Smooth muscle cell (in vitro differentiated cells): ENCODE measurements around the gene SOHLH1. TPM values are rescaled to one million over a fixed set of nuclear protein-coding genes. Genes with fewer than 3 reads are reported as not detected.

Source experiments
- DNase-seq: peaks from one replicate; lab custom pipeline; 2025; ENCODE audit not compliant: unreplicated experiment; lab: John Stamatoyannopoulos, UW
- H2AFZ ChIP-seq: fragments of 200-600 bp; sonication (generic); 2 replicates; pipeline ENCODE4 v1.6.0; 2016; ENCODE audit warnings: antibody characterized with exemption, low read depth, mild to moderate bottlenecking
- H3F3A ChIP-seq: fragments of 200-600 bp; sonication (generic); 2 replicates; pipeline ENCODE4 v1.6.0; 2017; ENCODE audit warnings: antibody characterized with exemption, low read depth
- H3K27ac ChIP-seq: fragments of 200-600 bp; sonication (generic); 2 replicates; pipeline ENCODE4 v1.5.1; 2016; ENCODE audit warnings: low read depth, mild to moderate bottlenecking
- H3K27me3 ChIP-seq: fragments of 200-600 bp; sonication (generic); 2 replicates; pipeline ENCODE4 v1.6.1; 2016; ENCODE audit warnings: low read depth, mild to moderate bottlenecking
- H3K36me3 ChIP-seq: fragments of 200-600 bp; sonication (generic); 2 replicates; pipeline ENCODE4 v1.5.1; 2016; ENCODE audit warnings: low read depth
- H3K4me1 ChIP-seq: fragments of 200-600 bp; sonication (generic); 2 replicates; pipeline ENCODE4 v1.5.1; 2016; ENCODE audit warnings: low read depth
- H3K4me2 ChIP-seq: fragments of 200-600 bp; sonication (generic); 2 replicates; pipeline ENCODE4 v1.6.0; 2016; ENCODE audit warnings: mild to moderate bottlenecking
- H3K4me3 ChIP-seq: fragments of 200-600 bp; sonication (generic); 2 replicates; pipeline ENCODE4 v1.5.1; 2016; ENCODE audit warnings: mild to moderate bottlenecking
- H3K79me2 ChIP-seq: fragments of 200-600 bp; sonication (generic); 2 replicates; pipeline ENCODE4 v1.6.0; 2016; ENCODE audit warnings: low read depth, mild to moderate bottlenecking
- H3K9ac ChIP-seq: fragments of 200-600 bp; sonication (generic); 2 replicates; pipeline ENCODE4 v1.6.0; 2016; ENCODE audit warnings: low read depth
- H3K9me3 ChIP-seq: fragments of 200-600 bp; sonication (generic); replicated peaks from 2 replicates; pipeline ENCODE4 v1.5.1; 2016; ENCODE audit warnings: low read depth
- H4K20me1 ChIP-seq: fragments of 200-600 bp; sonication (generic); 2 replicates; pipeline ENCODE4 v1.6.0; 2016; ENCODE audit warnings: low read depth
- CTCF ChIP-seq: fragments of 200-600 bp; sonication (generic); IDR thresholded peaks from 2 replicates; pipeline ENCODE4 v1.5.1; 2017; ENCODE audit warnings: borderline replicate concordance, mild to moderate bottlenecking, antibody characterized with exemption; ENCODE audit not compliant: insufficient read depth, poor library complexity, severe bottlenecking
- WGBS: methylation state at CpG from one replicate; pipeline ENCODE4 v1.1.7; 2016; ENCODE audit warnings: low lambda C conversion rate; 5-methylcytosine and 5-hydroxymethylcytosine counted together
- polyA plus RNA-seq: library from polyadenylated mRNA; unstranded; fragments of >200 nt; fragmentation: Nextera tagmentation; extraction: Ambion mirVana; gene quantifications from 2 replicates; pipeline ENCODE4 v1.2.1, GENCODE V29; 2016
- total RNA-seq: library from RNA; depleted of rRNA; stranded (reverse); fragments of >200 nt; gene quantifications from 2 replicates; pipeline ENCODE4 v1.2.3, GENCODE V29; 2014

The SOHLH1 gene
- total and polyA plus RNA-seq, 2 experiments from 2014 or later: not detected

- 53% methylated on average over 22 of the region's 23 CpGs for whole genome bisulfite sequencing
- no peaks in the 10 kb centered on the region for H3K4me1 ChIP-seq
- no peaks in the 10 kb centered on the region for H4K20me1 ChIP-seq
- H3K27me3 ChIP-seq: peaks cover 54% of the 10 kb centered on the region
- H3K9ac ChIP-seq: no peak overlapping the region
- no peaks in the 10 kb centered on the region for H3K9me3 ChIP-seq
- no peak overlapping the region for H3K27ac ChIP-seq
- H3K4me2 ChIP-seq: no peak overlapping the region
- no peak for TF ChIP-seq CTCF
- no peaks in the 10 kb centered on the region for H3K36me3 ChIP-seq
- no peak for DNase-seq
- no peak overlapping the region for H2AFZ ChIP-seq
- no peaks in the 10 kb centered on the region for H3K79me2 ChIP-seq
- no peak overlapping the region for H3K4me3 ChIP-seq
- H3F3A ChIP-seq: no peaks in the 10 kb centered on the region
Measured at GRCh38 chr9:135715056-135715595, 15.8 kb upstream of the SOHLH1 start.

DNA sequence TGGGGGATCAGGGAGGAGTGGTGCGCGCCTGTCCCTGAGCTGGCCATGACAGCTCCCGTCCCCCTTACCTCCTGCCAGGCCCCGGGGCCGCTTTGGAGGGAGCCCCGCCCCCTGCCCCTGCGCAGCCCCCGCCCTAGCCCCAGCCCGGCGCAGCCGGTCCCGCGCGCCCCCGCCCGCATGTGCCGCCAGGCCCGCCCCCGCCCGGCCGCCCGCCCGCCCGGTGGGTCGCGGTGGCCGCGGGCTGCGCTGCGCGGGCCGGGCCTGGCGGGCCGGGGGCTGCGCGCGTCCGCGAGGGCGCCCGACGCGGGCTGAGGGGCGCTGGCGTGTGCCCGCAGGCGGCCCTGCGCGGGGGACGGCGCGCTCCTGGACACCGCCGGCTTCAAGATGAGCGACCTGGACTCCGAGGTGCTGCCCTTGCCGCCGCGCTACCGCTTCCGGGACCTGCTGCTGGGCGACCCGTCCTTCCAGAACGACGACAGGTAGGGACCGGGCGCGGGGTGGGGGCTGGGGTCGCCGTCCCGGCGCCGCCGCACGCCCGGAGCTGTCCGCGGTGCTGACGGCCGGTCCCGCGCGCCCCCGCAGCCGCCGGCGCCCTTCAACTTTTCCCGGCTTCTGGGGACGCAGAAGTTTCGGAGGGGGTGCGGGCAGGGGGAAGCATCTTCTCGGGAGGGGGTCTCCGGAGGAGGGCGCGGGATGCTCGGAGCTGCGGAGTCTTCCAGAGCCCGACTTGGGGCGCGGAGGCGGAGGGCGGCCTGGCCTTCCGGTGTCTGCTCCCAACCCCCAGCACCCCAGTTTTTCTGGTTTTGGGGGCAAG is 15.2 kb upstream of the SOHLH1 start:
- Histone ChIP-seq H3K27ac (no peak overlapping the region), H3K36me3 (no peaks in the 10 kb centered on the region), H3K4me2 (peak overlapping the region; percentile 80), H3K79me2 (no peaks in the 10 kb centered on the region), H3F3A (no peaks in the 10 kb centered on the region), H3K9me3 (no peaks in the 10 kb centered on the region), H3K27me3 (peaks cover 54% of the 10 kb centered on the region), H3K4me1 (no peaks in the 10 kb centered on the region), H2AFZ (no peak overlapping the region), H3K9ac (no peak overlapping the region), H4K20me1 (no peaks in the 10 kb centered on the region), H3K4me3 (no peak overlapping the region)
- no peak for TF ChIP-seq CTCF
- 6% methylated on average over 38 of the region's 103 CpGs for WGBS
- DNase-seq: no peak

- no peaks in the 10 kb centered on the region for H4K20me1 ChIP-seq
- no peak overlapping the region for H3K27ac ChIP-seq
- DNase-seq: no peak
- no peaks in the 10 kb centered on the region for H3F3A ChIP-seq
- H3K36me3 ChIP-seq: no peaks in the 10 kb centered on the region
- peaks cover 54% of the 10 kb centered on the region for H3K27me3 ChIP-seq
- H3K4me2 ChIP-seq: no peak overlapping the region
- H3K4me3 ChIP-seq: no peak overlapping the region
- H2AFZ ChIP-seq: no peak overlapping the region
- H3K9ac ChIP-seq: no peak overlapping the region
- no peaks in the 10 kb centered on the region for H3K9me3 ChIP-seq
- WGBS: 79% methylated on average over 15 of the region's 16 CpGs
- no peak for TF ChIP-seq CTCF
- H3K79me2 ChIP-seq: no peaks in the 10 kb centered on the region
- H3K4me1 ChIP-seq: no peaks in the 10 kb centered on the region
Measured at GRCh38 chr9:135712613-135713295, 13.5 kb upstream of the SOHLH1 start.
